Measurements from ENCODE around the gene ZNF524.

- TF ChIP-seq REST (IDR thresholded peaks at IDR 0.05; ENCODE audit: borderline replicate concordance) (peak; percentile 76; the same call in 1 of the 2 replicates), REST (CRISPR knock-in tag; IDR thresholded peaks at IDR 0.05; ENCODE audit: low read depth) (no peak), FOXJ3 (CRISPR knock-in tag; IDR thresholded peaks at IDR 0.05) (no peak)
Observed at GRCh38 chr19:55632463-55632834, 32.4 kb downstream of the ZNF524 start.
